ENCODE measurements around the gene PRLH.

PRLH gene, protein sequence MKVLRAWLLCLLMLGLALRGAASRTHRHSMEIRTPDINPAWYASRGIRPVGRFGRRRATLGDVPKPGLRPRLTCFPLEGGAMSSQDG

DNA sequence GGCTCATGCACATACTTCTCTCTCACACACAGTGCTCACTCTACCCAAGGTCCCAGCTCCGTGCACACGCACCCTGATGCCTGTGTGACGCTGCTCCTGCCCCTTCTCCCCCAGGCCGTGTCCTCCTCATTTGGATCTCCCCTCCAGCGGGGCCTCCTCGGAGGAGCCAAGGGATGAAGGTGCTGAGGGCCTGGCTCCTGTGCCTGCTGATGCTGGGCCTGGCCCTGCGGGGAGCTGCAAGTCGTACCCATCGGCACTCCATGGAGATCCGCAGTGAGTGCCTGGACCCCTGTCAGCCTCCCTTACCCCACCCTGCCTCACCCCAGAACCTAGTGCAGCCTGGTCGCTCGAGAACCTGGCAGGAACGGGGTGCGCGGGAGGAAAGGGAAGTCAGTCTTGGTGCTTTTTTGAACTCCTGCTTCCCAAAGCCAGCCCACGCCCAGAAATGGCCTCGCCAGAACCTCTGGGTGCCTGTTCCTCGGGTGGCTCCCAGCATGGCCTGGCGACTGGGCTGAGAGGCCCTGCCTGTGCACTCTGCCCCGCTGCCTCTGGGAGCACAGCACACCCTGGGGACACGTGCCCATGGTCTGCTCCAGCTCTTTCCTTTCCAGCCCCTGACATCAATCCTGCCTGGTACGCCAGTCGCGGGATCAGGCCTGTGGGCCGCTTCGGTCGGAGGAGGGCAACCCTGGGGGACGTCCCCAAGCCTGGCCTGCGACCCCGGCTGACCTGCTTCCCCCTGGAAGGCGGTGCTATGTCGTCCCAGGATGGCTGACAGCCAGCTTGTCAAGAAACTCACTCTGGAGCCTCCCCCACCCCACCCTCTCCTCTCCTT is at the start of gene PRLH:
TSS of gene PRLH (plus strand) at position 174 of the 835 bp plus-strand sequence. CDS start at position 174, 0 bp downstream.
- no peak for DNase-seq (ENCODE audit: low read depth in 3 of 3)

DNA sequence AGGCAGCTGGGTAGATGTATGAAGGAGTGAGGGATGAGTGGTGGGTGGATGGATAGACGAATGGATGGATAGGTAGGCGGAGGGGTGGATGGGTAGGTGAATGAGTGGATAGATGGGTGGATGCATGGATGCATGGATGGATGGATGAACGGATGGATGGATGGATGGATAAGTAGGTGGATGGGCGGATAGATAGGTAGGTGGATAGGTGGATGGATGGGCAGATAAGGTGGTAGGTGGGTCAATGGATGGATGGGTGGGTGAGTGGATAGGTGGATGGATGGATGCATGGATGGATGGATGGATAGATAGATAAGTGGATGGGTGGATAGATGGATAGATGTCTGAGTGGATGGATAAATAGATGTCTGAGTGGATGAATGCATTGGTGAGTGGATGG is 49.2 kb upstream of the PRLH start:
- no peak for DNase-seq (ENCODE audit: low read depth in 3 of 3)

DNA sequence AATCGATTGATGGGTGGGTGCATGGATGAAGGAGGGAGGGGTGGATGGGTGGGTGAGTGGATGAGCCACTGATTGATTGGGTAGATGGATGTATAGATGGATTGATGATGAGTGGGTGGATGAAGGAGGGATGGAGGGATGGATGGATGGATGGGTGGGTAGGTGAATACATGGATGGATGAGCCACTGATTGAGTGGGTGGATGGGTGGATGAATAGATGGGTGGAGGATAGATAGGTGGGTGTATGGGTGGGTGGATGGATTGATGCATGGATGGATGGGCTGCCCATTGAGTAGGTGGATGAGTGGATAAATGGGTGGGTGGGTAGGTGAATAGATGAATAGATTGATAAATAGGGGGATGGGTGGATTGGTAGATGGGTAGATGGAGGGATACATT is 48.4 kb upstream of the PRLH start:
- DNase-seq (ENCODE audit: low read depth in 3 of 3) = no peak

DNA sequence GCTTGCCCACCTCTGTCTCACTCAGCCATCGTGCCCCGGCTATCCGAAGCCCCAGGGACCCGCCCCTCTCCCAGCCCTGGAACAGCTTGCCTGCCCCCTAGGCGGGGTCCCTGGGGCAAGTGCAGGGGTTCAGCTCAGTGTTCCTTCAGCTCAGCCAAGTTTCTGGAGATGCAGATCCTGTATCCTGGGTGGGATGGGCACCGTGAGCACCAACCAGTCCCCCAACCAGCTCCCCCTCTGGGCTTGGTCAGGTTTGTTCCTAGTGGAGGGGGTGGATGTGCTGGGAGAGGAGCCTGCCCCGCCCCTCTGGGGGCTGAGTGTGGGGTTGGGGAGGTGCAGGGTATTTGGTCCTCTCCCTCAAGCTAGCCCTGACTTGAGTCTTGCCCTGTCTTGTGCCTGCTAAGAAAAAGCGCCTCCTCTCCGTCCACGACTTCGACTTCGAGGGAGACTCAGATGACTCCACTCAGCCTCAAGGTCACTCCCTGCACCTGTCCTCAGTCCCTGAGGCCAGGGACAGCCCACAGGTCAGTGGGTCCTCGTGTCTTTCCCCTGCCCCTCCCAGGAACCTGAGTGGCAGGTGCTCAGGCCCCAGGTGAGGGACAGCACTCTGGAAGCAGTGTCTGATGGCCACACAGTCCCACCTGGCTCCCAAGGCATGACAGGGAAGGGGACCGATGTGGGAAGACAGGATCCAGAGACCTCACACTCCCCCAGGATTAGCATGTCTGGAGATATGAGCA is 46.7 kb upstream of the PRLH start:
- no peak for DNase-seq (ENCODE audit: low read depth in 3 of 3)

DNA sequence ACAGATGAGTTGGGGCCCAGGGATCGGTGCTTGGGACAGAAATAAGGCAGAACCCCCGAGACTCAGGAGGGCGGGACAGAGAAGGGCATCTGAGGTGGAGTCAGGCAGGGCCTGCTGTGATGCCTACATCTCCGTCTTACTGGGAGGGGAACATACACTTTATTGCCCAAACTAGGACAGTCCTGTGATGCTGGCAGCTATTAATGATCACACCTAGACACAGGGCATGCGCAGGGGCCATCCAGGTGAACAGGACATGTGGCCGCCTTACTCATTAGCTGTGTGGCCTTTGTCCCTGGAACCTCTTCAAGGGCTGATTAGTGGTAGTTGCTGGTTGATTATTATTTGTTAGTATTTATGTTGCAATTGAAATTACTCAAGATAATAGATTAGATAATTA is 46.1 kb upstream of the PRLH start:
- no peak for DNase-seq (ENCODE audit: low read depth in 3 of 3)

DNA sequence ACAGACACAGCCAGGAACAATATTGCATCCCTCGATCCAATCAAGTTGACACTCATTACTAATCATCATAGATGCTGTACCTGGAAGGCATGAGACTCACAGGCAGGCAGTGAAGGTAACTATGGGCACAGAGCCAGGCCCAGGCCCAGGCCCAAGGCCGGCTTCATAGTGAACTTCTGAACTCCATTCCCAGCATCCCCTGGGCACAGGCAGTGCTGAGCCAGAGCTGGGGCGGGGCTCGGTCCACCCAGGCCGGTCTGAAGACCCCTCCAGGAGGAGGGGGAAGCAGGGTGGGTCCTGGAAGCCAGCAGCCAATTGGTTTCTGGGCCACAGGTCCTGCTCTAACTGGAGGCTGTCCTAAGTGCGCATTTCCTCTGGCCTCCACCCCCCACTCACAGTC is 41.7 kb upstream of the PRLH start:
- no peak for DNase-seq (ENCODE audit: low read depth in 3 of 3)

DNA sequence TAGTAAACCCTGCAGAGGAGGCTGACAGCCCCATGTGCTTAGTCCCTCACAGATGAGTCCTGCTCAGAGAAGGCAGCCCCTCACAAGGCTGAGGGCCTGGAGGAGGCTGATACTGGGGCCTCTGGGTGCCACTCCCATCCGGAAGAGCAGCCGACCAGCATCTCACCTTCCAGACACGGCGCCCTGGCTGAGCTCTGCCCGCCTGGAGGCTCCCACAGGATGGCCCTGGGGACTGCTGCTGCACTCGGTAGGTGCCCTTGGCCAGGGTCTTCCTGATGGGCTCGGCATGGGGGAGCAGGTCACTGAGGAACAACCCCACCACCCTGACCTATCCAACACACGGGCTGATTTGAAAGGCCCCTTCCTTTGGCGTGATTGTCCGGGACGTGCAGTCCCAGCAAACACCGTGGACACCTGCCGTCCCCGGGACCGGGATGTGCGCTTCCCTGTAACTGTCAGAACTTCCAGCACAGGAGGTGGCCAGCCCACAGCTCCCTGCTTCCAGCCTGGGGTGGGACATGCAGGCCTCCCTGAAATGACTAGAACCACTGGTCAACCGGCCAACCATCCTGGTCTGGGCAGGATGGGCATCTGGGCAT is 40.7 kb upstream of the PRLH start:
- DNase-seq (ENCODE audit: low read depth in 3 of 3) = no peak

DNA sequence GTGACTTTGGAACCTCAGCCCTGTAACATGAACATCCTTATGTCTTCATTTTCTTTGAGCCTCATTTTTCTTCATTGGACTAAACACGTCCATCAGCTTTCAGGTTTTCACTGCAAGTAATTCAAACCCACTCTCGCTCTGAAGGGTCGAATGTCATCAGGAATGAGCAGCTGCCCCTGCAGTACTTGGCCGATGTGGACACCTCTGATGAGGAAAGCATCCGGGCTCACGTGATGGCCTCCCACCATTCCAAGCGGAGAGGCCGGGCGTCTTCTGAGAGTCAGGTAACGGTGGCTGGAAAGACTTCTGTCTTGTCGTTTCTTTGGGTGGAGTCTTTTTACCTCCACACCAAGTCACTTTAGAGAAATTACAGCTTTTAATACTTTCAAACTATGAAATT is 39.1 kb upstream of the PRLH start:
- DNase-seq (ENCODE audit: low read depth in 3 of 3) = no peak

DNA sequence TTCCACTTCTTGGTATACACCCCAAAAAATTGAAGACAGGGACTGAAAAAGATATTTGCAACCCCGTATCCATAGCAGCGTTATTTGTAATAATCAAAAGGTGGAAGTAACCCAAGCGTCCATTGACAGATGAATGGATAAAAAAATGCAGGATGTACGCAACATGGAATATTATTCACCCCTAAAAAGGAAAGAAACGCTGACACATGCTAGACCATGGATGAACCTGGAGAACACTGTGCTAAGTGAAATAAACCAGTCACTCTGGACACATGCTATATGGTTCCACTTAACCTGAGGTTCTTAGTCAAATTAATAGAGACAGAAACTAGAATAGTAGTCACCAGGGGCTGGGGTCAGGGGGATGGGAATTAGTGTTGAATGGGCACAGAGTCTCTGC is 38.6 kb upstream of the PRLH start:
- DNase-seq (ENCODE audit: low read depth in 3 of 3) = no peak

DNA sequence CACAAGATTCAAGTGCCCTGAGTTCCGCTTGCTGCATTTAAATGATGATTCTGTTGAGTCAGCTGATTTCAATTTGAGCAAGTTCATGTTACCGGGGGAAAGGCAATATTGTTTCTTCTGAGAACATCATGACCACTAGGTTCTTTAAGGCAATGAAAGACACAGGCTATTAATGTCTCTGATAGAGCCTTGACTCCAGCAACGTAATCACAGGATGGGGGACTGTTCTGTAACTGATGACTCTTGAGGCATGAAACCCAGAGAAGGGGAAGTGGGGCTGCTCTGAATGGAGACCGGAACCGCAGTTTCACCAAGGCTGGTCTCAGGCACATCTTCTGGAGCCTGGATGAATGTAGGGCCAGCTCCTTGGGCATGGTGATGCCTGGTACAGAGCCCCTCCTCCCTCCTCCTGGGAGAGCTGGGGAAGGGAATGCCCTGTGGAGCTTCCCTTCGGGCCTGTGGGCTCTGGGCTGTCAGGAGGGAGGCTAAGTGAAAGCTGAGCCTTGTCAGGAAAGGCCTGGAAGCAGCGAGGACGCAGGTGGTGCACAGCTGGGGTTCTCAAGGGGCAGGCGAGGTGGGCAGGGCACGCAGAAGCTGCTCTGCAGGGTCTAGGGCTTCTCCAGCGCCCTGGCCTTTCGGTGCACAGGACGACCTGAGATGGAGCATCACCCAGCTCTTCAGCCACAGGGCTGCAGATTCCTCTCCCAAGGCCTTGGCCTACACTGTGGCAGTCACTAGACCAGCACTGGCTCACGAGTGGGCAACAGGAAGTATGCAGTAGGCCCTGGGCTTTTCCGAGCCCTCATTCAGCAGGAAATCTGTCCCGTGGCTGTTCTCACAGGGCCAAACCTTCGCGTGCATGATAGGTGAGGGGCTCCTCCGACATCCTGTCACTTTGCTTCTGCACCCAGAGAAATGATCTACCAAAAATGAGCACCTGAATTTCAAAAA is 36.6 kb upstream of the PRLH start:
- no peak for DNase-seq (ENCODE audit: low read depth in 3 of 3)

DNA sequence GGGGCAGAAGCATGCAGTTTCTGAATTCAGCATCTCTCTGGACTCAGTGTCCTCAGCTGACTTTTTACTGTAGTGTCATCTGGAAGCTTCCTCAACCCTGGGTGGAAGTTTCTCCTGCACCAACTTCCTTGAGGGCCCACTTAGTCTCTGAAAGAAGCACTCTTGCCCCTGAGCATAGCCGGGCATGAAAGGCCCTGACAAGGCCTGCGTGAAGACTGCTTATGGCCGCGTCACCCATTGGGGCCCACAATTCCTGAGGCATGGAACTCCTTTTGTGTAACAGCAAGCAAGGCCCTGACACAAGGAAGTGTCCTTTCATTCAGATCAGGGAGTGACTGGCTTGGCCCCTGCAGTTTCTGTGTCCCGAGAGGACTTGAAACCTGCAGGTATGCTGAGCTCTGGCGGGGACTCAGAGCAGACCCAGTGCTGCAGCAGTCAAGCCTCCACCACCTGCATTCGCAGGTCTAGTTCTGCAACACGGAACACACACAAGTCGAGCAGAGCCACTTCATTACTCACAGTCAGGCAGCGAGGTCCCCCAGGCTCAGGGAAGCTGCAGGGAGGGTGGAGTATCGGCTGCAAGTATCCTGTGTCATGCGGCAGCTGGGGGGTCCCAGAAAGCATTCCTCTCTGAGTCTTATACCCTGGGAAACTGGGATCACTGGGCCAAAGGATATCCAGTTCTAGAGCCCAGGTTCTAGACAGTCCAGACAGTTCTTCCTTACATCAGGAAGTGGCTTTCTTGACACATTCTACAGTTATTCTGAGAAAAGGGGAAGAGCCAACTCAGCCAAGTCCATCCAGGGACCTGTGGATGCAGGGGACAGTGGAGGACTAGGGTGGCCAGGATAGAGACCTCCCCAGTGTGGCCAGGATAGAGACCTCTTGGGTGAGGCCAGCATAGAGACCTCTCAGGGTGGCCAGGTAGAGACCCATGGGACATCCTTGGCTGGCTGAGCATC is 35.6 kb upstream of the PRLH start:
- no peak for DNase-seq (ENCODE audit: low read depth in 3 of 3)

DNA sequence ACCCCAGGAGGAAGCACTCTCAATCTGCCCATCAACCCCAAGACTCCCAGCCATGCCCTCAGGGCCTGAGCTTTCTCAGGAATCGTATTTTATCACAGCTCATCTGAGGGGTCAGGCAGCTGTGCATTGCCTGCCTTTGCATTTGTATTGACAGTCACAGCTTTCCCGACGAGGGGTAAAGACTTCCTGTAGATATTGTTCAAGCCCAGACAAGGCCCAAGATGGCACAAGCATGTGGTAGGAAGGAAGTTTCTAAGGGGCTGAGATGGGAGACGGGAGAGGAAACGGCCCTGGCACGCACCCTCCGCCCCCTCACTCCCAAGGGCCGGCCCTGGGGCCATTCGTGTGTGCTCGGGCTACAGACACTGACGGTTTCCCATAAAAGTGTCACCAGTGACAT is 34.2 kb upstream of the PRLH start:
- DNase-seq (ENCODE audit: low read depth in 3 of 3) = no peak

DNA sequence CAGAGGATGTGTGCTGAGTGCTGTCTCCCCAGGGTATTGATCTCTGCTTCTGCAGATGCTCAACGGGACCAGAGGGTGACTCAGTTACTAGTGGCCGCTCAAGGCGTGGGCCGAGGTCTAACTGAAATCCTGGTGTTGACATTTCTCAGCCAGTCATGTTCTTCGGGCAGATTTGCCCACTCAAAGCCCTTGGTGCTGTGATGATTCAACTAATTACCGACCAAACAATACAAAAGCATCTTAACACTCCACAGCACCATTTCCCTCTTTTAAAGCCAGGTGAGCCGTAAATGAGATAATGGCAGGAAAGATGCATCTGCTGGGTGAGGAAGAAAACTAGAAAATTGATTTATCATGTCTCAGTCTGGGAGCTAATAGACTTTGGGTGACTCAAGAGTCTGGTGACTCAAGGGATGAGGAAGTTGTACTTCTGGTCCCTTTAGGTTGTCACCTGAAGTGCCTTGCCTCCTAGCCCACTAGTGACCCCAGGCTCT is 32.7 kb upstream of the PRLH start:
- no peak for DNase-seq (ENCODE audit: low read depth in 3 of 3)

DNA sequence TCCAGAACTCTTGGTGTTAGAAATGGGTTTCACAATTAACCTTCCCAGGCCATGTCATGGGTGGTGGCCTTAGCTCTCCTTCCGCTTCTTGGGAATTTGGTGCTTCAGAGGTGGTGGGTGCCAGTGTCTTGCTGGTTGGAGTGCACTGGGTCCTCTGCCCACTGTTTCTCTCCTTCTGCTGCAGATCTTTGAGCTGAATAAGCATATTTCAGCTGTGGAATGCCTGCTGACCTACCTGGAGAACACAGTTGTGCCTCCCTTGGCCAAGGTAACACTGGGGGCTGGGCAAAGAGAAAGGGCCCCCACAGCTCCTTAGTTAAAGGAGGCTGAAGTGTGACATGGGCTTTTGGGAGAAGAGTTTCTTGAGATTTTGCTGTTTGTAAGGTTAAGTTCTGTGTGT is 32.0 kb upstream of the PRLH start:
- DNase-seq (ENCODE audit: low read depth in 3 of 3) = no peak

DNA sequence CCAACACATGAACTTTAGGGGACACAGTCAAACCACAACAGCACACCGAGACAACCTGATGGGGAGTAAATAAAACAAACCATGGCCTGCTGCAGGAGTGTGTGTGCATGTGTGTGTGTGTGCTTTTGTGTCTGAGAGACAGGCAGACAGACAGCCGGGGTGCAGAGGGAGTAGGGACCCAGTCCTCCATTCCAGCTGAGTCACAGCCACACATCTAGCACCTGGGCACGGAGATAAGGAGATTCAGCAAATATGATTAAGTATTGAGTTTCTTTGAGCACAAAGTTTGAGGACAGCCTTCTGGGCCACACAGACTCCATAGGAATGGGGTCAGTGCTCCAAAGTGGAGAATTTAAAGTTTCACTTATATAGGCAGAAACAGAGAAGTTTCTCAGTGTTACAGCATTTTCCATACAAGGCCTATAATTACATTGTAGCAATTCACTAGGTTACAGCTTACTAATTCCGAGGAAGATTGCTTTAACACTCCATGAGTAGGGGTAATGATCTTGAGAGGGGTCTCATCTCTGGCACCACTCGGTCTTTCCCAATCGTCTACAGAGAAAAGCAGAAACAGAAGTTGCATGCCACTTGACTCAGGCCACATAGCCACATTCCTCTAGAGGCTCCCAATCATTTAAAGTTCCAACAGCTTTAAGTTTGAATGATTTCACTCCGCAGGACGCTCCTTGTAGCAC is 30.8 kb upstream of the PRLH start:
- DNase-seq (ENCODE audit: low read depth in 3 of 3) = no peak

DNA sequence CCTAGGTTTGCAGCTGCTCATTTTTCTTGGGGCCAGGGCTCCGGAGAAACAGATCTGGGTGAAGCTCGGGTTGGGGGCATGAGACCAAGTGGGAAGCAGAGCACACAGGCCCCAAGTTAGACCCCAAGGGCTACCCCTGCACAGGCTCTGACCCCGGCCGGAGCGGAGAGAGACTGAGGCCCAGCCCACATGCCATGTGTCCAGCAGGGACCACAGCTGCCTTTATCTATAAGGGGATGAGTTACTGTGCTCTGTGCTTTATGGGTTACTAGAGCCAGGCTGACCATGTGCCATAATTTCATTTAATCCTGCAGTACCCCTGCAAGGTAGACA is 30.3 kb upstream of the PRLH start:
- no peak for DNase-seq (ENCODE audit: low read depth in 3 of 3)

DNA sequence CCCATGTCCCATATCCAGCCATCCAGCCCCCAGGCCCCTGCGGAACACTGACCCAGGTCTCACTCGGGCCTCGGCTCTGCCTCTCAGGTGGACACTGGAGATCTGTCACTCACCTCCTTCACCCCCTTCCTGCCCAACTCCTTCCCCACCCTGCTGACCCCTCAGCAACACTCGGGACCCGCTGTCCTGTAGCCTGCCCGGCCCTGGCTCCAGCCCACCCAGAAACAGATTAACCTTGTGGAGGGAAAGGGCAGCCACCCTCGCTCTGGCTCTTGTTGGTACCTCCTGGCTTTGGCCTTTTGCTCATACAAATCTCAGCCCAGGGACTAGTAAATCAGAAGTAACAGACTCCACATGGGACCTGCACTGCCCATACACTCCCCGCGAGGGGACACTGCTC is 29.8 kb upstream of the PRLH start:
- no peak for DNase-seq (ENCODE audit: low read depth in 3 of 3)

DNA sequence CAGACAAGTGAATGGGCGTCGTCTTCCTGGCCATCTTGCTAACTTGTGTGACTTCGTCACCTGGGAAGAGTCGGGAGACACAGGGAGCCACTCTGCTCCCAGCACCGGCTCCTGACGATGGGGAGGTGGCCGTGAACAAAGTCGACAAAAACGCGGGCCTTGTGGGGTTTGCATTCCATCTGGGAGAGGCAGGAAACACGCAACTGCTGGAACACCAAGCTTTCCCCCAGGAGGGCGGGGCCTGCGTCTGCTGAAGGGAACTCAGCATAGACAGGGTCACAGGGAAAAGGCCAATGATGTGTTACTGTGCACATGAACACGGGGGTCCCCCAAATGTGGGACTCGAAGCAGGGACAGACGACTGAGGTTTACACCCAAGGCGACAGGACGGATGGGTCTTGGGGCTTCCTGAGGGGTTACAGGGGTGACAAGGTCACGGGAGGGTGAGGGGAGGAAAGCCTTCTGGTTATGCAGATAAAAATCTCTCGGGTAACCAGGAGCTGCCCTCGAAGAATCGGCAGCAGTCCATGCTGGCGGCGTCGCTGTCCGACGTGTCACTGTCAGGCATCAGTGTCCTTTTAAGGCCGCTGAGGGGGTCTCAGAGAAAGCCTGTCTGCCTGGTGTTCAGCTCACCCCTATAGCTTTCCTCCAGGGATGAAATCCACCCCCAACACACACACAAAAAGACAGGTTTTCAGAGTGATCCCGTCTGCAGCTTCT is 28.2 kb upstream of the PRLH start:
- DNase-seq (ENCODE audit: low read depth in 3 of 3) = no peak

DNA sequence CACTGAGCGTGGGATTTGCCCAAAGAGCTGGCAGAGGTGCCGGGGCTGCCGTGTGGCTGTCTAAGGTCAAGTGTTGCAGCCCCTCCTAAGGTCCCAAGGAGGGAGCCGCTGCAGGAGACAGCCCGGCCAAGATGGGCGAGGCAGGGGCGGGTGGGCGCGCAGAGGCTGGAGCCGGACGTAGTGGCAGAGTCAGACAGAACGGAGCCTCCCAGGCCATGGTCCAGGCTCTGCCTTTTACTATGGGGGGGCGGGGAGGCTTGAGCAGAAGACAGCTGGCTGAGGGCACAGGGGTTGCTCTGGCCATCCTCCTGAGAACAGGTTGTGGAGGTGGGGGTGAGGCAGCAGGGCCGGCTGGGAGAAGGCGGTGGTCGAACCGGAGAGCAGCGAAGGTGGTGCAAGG is 27.5 kb upstream of the PRLH start:
- no peak for DNase-seq (ENCODE audit: low read depth in 3 of 3)
